Measurements from ENCODE around the gene FFAR1. TPM values are rescaled to one million over a fixed set of nuclear protein-coding genes. Genes with fewer than 3 reads are reported as not detected.

The FFAR1 gene
- polyA plus RNA-seq, 1 donor from 2014 or later, result not detected

- no peak for TF ChIP-seq RAD21 (conservative IDR thresholded peaks at IDR 0.05)
- TF ChIP-seq EZH2 (IDR thresholded peaks at IDR 0.05; ENCODE audit: borderline replicate concordance, insufficient read depth, low read length, poor library complexity, severe bottlenecking), result no peak
- TF ChIP-seq CTCF (IDR thresholded peaks at IDR 0.05; ENCODE audit: poor library complexity, severe bottlenecking), result no peak
- TF ChIP-seq TAF1 (IDR thresholded peaks at IDR 0.05; ENCODE audit: low read depth), result no peak
- TF ChIP-seq POLR2AphosphoS5 (IDR thresholded peaks at IDR 0.05), result no peak
- no peak for TF ChIP-seq MXI1 (conservative IDR thresholded peaks at IDR 0.05; ENCODE audit: poor library complexity, severe bottlenecking)
- no peak for TF ChIP-seq SMC3 (conservative IDR thresholded peaks at IDR 0.05; ENCODE audit: poor library complexity)
- TF ChIP-seq EP300 (conservative IDR thresholded peaks at IDR 0.05; ENCODE audit: poor library complexity, severe bottlenecking), result no peak
- TF ChIP-seq REST (IDR thresholded peaks at IDR 0.05; ENCODE audit: borderline replicate concordance), result no peak
These were observed 3.1 kb upstream of the FFAR1 start for GRCh38 chr19:35344511-35345031.

GRCh38 chr19:35345671-35346111 is 2.0 kb upstream of the FFAR1 start:
- Histone ChIP-seq H3K9ac (ENCODE audit: low read length) (no peak overlapping the region), H3K27me3 (ENCODE audit: insufficient read depth, low read depth, low read length) (no peaks in the 10 kb centered on the region), H3K4me2 (ENCODE audit: low read length) (no peak overlapping the region), H3K27ac (ENCODE audit: low read length) (no peak overlapping the region), H3K9me2 (ENCODE audit: insufficient read depth, low read length) (no peaks in the 10 kb centered on the region), H3K79me2 (replicated peaks; ENCODE audit: insufficient read depth, low read length) (no peaks in the 10 kb centered on the region), H2AFZ (ENCODE audit: low read depth, low read length) (no peak overlapping the region), H3K4me3 (ENCODE audit: low read length) (no peak overlapping the region), H3F3A (ENCODE audit: insufficient read depth, low read length, poor library complexity, severe bottlenecking) (no peaks in the 10 kb centered on the region), H3K9me3 (ENCODE audit: low read length) (no peaks in the 10 kb centered on the region), H3K36me3 (ENCODE audit: insufficient read depth, low read length) (no peaks in the 10 kb centered on the region), H4K20me1 (ENCODE audit: insufficient read depth) (no peaks in the 10 kb centered on the region)
- TF ChIP-seq SMC3 (conservative IDR thresholded peaks at IDR 0.05; ENCODE audit: poor library complexity), result no peak
- TF ChIP-seq EP300 (conservative IDR thresholded peaks at IDR 0.05; ENCODE audit: poor library complexity, severe bottlenecking), result no peak
- no peak for TF ChIP-seq RAD21 (conservative IDR thresholded peaks at IDR 0.05)

More at GRCh38 chr19:35344511-35345031, 3.1 kb upstream of the FFAR1 start:
- Histone ChIP-seq H3K4me2 (ENCODE audit: low read length) (no peak overlapping the region), H4K20me1 (ENCODE audit: insufficient read depth) (no peaks in the 10 kb centered on the region), H2AFZ (ENCODE audit: low read depth, low read length) (no peak overlapping the region), H3K27ac (ENCODE audit: low read length) (no peak overlapping the region), H3K9ac (ENCODE audit: low read length) (no peak overlapping the region), H3K36me3 (ENCODE audit: insufficient read depth, low read length) (no peaks in the 10 kb centered on the region), H3K9me3 (ENCODE audit: low read length) (no peaks in the 10 kb centered on the region), H3K9me2 (ENCODE audit: insufficient read depth, low read length) (no peaks in the 10 kb centered on the region), H3K79me2 (replicated peaks; ENCODE audit: insufficient read depth, low read length) (no peaks in the 10 kb centered on the region), H3K27me3 (ENCODE audit: insufficient read depth, low read depth, low read length) (no peaks in the 10 kb centered on the region), H3K4me3 (ENCODE audit: low read length) (no peak overlapping the region), H3F3A (ENCODE audit: insufficient read depth, low read length, poor library complexity, severe bottlenecking) (no peaks in the 10 kb centered on the region)

Measured in neural cell (in vitro differentiated cells).